B cell (primary cell): ENCODE results near the gene CCDC9B. TPM values are rescaled to one million over a fixed set of nuclear protein-coding genes. Genes with fewer than 3 reads are reported as not detected.

Source experiments
- ATAC-seq: fragments of 200-7000 bp; cut with Tn5 transposase; one replicate; pipeline ENCODE4 v1.10.0; 2021; ENCODE audit warnings: low read depth, mild to moderate bottlenecking, moderate number of reproducible peaks, moderate library complexity
- CTCF ChIA-PET: fragments of 350-600 bp; sonication (Branson Sonifier 250); formaldehyde crosslinking; loops from one replicate; lab custom pipeline; 2021; ENCODE audit warnings: antibody characterized with exemption, inconsistent platforms; lab: Charles Lee
- POLR2A ChIA-PET: fragments of 350-600 bp; sonication (Branson Sonifier 250); formaldehyde crosslinking; loops from one replicate; lab custom pipeline; 2021; ENCODE audit warnings: antibody characterized with exemption; lab: Charles Lee
- DNase-seq: peaks from one replicate; pipeline ENCODE4 v3.0.0; 2013
- H2AFZ ChIP-seq: 2 replicates; pipeline ENCODE4 v1.6.1; 2012; ENCODE audit warnings: mild to moderate bottlenecking, low read depth, low read length; ENCODE audit not compliant: insufficient read depth, poor library complexity, severe bottlenecking
- H3K27ac ChIP-seq, 2 donors: 1 replicate in 1 of 2; 2 replicates in 1 of 2; pipeline ENCODE4 v1.5.1; 2012 to 2013; ENCODE audit warnings: low read length in 2 of 2, mild to moderate bottlenecking in 2 of 2, moderate library complexity in 1 of 2
- H3K27me3 ChIP-seq, 4 experiments: fragments of 200-600 bp in 1 of 4; sonication (generic) in 1 of 4; replicated peaks in 1 of 4; 1 replicate in 2 of 4; 2 replicates in 2 of 4; pipeline versions ENCODE4 v1.6.1 to v1.7.0; 2013 to 2016; ENCODE audit warnings: low read length in 3 of 4, mild to moderate bottlenecking in 2 of 4, mixed read lengths in 1 of 4, moderate library complexity in 1 of 4; ENCODE audit not compliant: insufficient read depth in 4 of 4, control insufficient read depth in 3 of 4; ENCODE audit errors: control extremely low read depth in 1 of 4
- H3K36me3 ChIP-seq, 2 experiments: replicated peaks in 1 of 2; 1 replicate in 1 of 2; 2 replicates in 1 of 2; pipeline versions ENCODE4 v1.6.1 to v1.7.1; 2013; ENCODE audit warnings: low read length in 1 of 2; ENCODE audit not compliant: insufficient read depth in 2 of 2, control insufficient read depth in 1 of 2; ENCODE audit errors: control extremely low read depth in 1 of 2, extremely low read depth in 1 of 2
- H3K4me1 ChIP-seq, 2 donors: fragments of 200-600 bp in 1 of 2; sonication (generic) in 1 of 2; 1 replicate in 1 of 2; 2 replicates in 1 of 2; pipeline versions ENCODE4 v1.5.1 to v1.6.1; 2013 to 2017; ENCODE audit warnings: low read length in 2 of 2; ENCODE audit not compliant: control insufficient read depth in 2 of 2, insufficient read depth in 2 of 2
- H3K4me2 ChIP-seq: replicated peaks from 2 replicates; pipeline ENCODE3; 2012; ENCODE audit warnings: mild to moderate bottlenecking, low read depth, low read length; ENCODE audit not compliant: poor library complexity, severe bottlenecking
- H3K4me3 ChIP-seq, 5 experiments: fragments of 200-600 bp in 1 of 5; sonication (generic) in 1 of 5; 1 replicate in 3 of 5; 2 replicates in 2 of 5; pipeline versions ENCODE4 v1.5.1 to v1.7.0; 2011 to 2016; ENCODE audit warnings: low read length in 4 of 5, mild to moderate bottlenecking in 4 of 5, low read depth in 2 of 5, control low read depth in 1 of 5, moderate library complexity in 1 of 5; ENCODE audit not compliant: insufficient read depth in 1 of 5; ENCODE audit errors: control extremely low read depth in 1 of 5, extremely low read depth in 1 of 5
- H3K79me2 ChIP-seq: fragments of 200-600 bp; sonication (generic); one replicate; pipeline ENCODE4 v1.6.0; 2016; ENCODE audit warnings: low read length; ENCODE audit not compliant: control insufficient read depth, insufficient read depth
- H3K9ac ChIP-seq: fragments of 200-600 bp; sonication (generic); 2 replicates; pipeline ENCODE4 v1.6.1; 2017; ENCODE audit warnings: mild to moderate bottlenecking, low read length, moderate library complexity
- H3K9me3 ChIP-seq, 3 donors: one replicate each; pipeline versions ENCODE4 v1.6.1 to v1.7.1; 2013; ENCODE audit warnings: low read length in 2 of 3; ENCODE audit not compliant: control insufficient read depth in 2 of 3, insufficient read depth in 1 of 3; ENCODE audit errors: control extremely low read depth in 1 of 3
- H4K20me1 ChIP-seq: 2 replicates; pipeline ENCODE4 v1.6.0; 2012; ENCODE audit warnings: mild to moderate bottlenecking, low read length; ENCODE audit not compliant: insufficient read depth, control insufficient read depth, poor library complexity, severe bottlenecking
- H3K27ac Mint-ChIP-seq: one replicate; pipeline ENCODE4 v1.8.0; 2021; ENCODE audit warnings: mixed read lengths
- H3K27me3 Mint-ChIP-seq: one replicate; pipeline ENCODE4 v1.8.0; 2021; ENCODE audit warnings: mixed read lengths
- H3K4me1 Mint-ChIP-seq: one replicate; pipeline ENCODE4 v1.8.0; 2021; ENCODE audit warnings: mixed read lengths
- H3K4me3 Mint-ChIP-seq: one replicate; pipeline ENCODE4 v1.8.0; 2021; ENCODE audit warnings: mixed read lengths
- H3K9me3 Mint-ChIP-seq: one replicate; pipeline ENCODE4 v1.8.0; 2022; ENCODE audit warnings: mixed read lengths; ENCODE audit not compliant: insufficient read depth
- EZH2 ChIP-seq: IDR thresholded peaks from 2 replicates; pipeline ENCODE4 v1.6.1; 2012; ENCODE audit warnings: borderline replicate concordance, low read depth, mild to moderate bottlenecking, moderate library complexity, low read length; ENCODE audit not compliant: insufficient read depth, poor library complexity, severe bottlenecking
- WGBS: methylation state at CpG from one replicate; pipeline ENCODE4 v1.1.5; 2013; ENCODE audit warnings: missing lambda C conversion rate; ENCODE audit not compliant: insufficient coverage; 5-methylcytosine and 5-hydroxymethylcytosine counted together
- intact Hi-C: fragments of 100-400 bp; cut with micrococcal nuclease; formaldehyde crosslinking; loops from one replicate; pipeline ENCODE4 v1.10.0; 2022
- polyA plus RNA-seq: library from polyadenylated mRNA; depleted of rRNA; stranded (reverse); fragments of >200 nt; gene quantifications from 2 replicates; pipeline ENCODE4 v1.2.3, GENCODE V29; 2012
- total RNA-seq, 2 donors: library from RNA; stranded (reverse); fragments of 120-200 nt in 1 of 2; gene quantifications; 1 replicate in 1 of 2; 2 replicates in 1 of 2; pipeline versions ENCODE4 v1.2.3 to v1.2.4, GENCODE V29; 2013 to 2022
- TF ChIP-seq, protein P1 (sequence below): fragments of 200-600 bp; IDR thresholded peaks from one replicate; pipeline ENCODE4 v1.8.0; 2022; ENCODE audit warnings: antibody characterized with exemption, mild to moderate bottlenecking

The CCDC9B gene
- total and polyA plus RNA-seq, 2 donors (not counting 1 experiment from before 2014, with no cell fraction given) = 1.6 to 2.4 TPM

DNA sequence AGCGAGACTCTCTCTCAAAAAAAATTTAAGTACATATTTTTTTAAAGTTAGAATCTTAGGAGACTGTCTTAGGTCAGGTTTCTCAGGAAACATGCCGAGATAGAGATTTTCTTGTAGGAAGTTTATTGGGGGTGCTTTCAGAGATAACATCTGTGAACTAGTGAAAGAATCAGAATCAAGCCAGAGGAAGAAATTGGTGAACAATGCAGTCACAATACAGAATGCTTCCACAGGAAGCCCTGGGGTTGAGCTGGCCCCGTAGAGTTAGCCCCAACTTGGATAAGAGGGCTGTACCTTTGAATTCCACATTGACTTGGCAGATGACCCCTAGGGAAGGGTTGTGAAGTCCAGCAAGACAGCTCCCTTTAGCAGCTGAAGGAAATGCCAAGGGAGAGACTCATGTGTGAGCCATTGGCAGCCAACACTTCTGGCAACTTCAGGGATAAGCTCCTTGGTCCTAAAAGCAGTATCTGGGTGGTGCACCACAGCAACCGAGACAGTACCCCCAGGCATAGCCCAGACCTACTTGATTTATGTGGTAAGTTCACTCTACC lies 25.9 kb downstream of the CCDC9B start:
- Mint-ChIP-seq H3K4me1 (peaks cover 20% of the 10 kb centered on the region), H3K27ac (no peak overlapping the region)
- intact Hi-C loops = no loop called here

More for the DNA sequence above, 25.9 kb downstream of the CCDC9B start:
- TF ChIP-seq, protein P1, sequence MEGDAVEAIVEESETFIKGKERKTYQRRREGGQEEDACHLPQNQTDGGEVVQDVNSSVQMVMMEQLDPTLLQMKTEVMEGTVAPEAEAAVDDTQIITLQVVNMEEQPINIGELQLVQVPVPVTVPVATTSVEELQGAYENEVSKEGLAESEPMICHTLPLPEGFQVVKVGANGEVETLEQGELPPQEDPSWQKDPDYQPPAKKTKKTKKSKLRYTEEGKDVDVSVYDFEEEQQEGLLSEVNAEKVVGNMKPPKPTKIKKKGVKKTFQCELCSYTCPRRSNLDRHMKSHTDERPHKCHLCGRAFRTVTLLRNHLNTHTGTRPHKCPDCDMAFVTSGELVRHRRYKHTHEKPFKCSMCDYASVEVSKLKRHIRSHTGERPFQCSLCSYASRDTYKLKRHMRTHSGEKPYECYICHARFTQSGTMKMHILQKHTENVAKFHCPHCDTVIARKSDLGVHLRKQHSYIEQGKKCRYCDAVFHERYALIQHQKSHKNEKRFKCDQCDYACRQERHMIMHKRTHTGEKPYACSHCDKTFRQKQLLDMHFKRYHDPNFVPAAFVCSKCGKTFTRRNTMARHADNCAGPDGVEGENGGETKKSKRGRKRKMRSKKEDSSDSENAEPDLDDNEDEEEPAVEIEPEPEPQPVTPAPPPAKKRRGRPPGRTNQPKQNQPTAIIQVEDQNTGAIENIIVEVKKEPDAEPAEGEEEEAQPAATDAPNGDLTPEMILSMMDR = no peak
- TF ChIP-seq EZH2 = no peak
- H3K9me3 ChIP-seq = no peaks in the 10 kb centered on the region
- peaks cover 17 to 29% of the 10 kb centered on the region in 2 donors for H3K4me1 ChIP-seq
- no peaks in the 10 kb centered on the region for H4K20me1 ChIP-seq
- no peak overlapping the region for H3K27ac ChIP-seq
- WGBS = 36% methylated on average over 2 of the region's 4 CpGs
- peaks cover 0 to 5% (median 4%) of the 10 kb centered on the region in 4 experiments for H3K27me3 ChIP-seq
- ChIA-PET CTCF (interaction anchor here (0.9 to 14.9 kb wide), 6 partner anchors 6 to 105 kb away, joined by 3 to 204 read pairs (median 4); partner anchors contain the start of genes CCDC9B and INAFM2), POLR2A (interaction anchor here (1.0 kb wide), 1 partner anchor 8 kb away, joined by 3 read pairs; the partner anchor contains the start of gene INAFM2)
- no peaks in the 10 kb centered on the region for H3K9me3 Mint-ChIP-seq
- no peak overlapping the region for H3K4me3 Mint-ChIP-seq
- no peak for DNase-seq
- no peak overlapping the region for H3K4me2 ChIP-seq
- no peak overlapping the region for H3K9ac ChIP-seq
- H3K36me3 ChIP-seq = no peaks in the 10 kb centered on the region
- H3K79me2 ChIP-seq = no peaks in the 10 kb centered on the region
- no peak overlapping the region for H3K4me3 ChIP-seq
- no peak for ATAC-seq
- H2AFZ ChIP-seq = no peak overlapping the region
- peaks cover 8% of the 10 kb centered on the region for H3K27me3 Mint-ChIP-seq
